GM23248 (cell line): ENCODE measurements around the gene SIK3.

Experiments
- EZH2 ChIP-seq: fragments of 200-600 bp; sonication (generic); IDR thresholded peaks from 2 replicates; pipeline ENCODE4 v1.6.1; 2018; ENCODE audit warnings: antibody characterized with exemption, mild to moderate bottlenecking; ENCODE audit not compliant: insufficient read depth, poor library complexity, severe bottlenecking
- EZH2phosphoT487 ChIP-seq: fragments of 200-600 bp; sonication (generic); IDR thresholded peaks from 2 replicates; pipeline ENCODE4 v1.6.1; 2018; ENCODE audit warnings: antibody characterized with exemption, moderate library complexity, mild to moderate bottlenecking, low read depth; ENCODE audit not compliant: insufficient read depth

DNA sequence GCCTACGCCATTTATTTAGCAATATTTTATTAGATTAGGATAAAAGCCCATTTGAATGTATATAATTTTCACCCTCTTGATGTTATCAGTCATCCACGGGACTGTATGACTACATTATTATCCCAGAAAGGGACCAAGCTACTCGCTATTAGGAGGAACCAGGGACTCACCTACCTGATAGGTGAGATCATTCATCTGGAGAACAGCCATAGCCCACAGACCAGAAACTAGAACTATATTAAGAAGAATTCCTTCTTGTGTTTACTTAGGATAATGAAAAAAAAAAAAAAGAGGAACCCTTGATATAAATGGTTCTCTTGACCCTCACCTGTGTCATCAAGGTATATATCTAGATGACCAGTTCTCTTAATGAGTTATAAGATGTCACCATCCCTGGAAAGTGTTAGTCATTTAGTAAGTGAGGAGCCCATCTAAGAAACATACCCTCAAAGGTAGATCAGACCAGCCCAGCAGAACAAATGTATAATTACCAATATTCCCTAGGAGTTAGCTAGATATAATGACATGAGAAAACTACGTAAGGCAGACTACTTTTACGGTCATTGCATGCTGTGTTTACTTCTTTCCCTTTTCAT lies 8.0 kb downstream of the SIK3 start:
- TF ChIP-seq EZH2phosphoT487 = no peak
- no peak for TF ChIP-seq EZH2
